Superior temporal gyrus (tissue), 1 donor: Measurements from ENCODE around the gene ERAL1.
A peak's percentile ranks its signal among the peaks of the same experiment; 100 is the strongest.
"Not testable (repeated sequence)": the region's sequence is repeated elsewhere in the genome, so short reads cannot be mapped to it uniquely, and the experiment has no call there.

Experiments used
- DNase-seq: peaks from one replicate; pipeline ENCODE4 v3.0.0-alpha.2; 2016; ENCODE audit errors: extremely low spot score

The ERAL1 gene

DNA sequence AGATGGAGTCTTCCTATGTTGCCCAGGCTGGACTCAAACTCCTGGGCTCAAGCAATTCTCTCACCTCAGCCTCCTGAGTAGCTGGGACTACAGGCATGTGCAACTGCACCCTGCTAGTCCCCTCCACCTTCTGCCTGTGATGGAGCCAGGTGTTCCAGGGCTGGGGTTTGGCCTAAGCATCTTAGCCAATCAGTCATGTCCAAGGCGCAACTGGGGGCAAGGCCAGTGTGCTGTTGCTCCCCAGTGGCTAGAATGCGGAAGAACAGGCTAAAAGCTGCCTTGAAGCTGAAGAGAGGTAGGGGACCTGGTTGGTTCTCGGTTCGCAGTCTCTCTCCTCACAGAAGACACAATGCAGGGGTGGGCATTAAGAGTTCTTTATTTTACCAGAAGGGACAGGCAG is 24.2 kb downstream of the ERAL1 start:
- no peak for DNase-seq

DNA sequence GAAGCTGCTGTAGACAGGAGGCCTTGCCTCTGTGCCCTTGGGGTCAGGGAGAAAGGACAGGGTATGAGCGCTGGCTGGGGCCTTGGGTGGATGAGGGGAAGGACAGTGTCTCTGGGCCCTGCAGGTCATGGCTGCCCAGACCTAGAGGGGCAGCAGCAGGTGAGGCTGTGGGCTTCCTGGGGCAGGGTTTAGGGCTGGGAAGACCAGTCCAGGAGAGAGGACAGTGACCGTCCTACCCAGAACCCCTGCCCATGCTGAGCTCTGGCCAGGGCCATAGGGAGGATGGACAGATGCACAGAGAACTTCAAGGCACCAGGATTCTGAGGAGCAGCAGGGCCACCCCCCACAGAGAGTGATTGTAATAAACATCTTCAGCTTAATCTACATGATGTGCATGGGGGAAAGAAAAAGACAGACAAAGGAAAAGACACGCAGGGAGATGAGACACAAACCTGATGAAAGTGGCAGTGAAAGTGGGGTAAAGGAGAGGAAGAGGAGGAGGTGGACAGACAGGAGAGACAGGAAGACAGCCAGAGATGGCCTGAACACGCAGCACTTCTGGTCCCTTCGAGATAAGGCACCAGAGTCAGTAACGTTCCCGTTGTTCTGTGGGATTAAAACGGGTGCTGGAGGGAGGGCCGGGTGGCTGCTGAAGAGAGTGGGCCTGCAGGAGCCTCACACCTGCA is 25.2 kb downstream of the ERAL1 start:
- DNase-seq, result no peak

DNA sequence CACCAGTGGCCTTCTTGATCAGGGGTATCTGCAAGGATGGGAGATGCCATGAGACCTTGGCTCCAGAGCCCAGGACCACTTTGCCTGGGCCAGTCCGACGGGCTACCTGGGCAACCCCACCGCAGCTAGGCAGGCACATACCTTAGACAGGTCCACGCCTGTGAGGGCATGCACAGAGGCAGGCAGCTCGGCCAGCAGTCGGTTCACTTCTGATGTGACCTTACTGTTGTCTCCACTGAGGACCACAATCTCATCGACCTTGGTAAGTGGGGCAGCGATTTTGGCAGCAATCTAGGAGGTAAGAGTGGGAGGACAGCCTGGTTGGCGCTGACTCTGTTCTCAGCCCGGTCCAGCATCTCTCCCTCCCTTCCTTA is 25.7 kb downstream of the ERAL1 start:
- no peak for DNase-seq

DNA sequence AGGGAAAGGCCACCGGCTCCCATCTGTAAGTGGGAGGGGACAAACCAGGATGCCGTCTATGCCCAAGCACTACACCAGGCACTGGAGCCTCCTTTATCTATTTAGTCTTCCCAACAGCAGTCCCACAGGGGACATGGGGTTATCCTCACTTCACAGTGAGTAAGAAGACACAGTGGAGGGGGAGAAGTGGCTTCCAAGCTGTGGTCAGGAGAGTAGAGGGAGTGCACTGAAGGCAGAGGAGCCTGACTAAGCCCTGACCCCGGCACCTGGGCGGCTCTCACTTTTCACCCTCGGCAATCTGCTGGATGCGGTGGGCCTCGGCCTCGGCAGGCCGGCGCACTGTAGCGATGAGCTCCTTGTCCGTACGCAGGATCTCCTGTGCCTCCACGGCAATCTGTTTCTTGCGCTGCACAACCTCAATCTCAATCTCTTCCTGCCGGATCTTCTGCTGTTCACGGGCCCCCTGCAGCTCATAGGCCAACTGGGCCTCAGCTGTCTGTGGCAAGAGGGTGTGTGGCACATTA is 26.8 kb downstream of the ERAL1 start:
- DNase-seq, result no peak

DNA sequence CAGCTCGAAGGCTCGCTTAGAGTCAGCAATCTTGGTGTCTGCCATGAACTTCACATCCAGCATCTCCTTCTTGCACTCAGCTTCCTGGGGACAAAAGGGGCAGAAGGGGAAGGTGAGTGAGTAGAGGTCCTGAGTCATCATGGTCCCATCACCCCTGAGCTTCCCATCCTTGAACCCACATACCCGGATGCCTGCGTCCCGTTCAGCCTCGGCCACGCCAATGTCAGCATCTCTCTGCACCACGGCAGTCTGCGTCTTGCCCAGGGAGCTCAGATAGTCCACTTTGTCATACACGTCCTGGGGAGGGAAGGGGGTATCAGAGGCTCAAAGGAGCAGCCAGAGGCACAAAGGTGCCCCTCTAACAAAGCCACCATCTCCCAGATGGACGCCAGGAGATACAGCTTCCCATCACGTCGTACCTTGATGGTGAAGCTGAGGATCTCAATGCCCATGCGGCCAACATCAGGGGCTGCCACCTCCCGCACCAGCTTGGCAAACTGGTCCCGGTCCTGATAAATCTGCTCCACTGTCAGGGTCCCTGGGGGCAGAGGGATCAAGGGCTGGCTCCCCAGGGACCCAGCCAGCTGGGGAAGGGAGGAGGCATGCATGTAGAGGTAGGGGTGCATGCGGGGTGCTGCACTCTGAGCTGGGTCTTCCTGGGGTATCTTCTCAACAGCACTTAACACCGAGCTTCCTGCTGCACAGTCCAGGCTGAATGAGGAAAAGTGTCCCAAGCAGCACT is 27.5 kb downstream of the ERAL1 start:
- no peak for DNase-seq

DNA sequence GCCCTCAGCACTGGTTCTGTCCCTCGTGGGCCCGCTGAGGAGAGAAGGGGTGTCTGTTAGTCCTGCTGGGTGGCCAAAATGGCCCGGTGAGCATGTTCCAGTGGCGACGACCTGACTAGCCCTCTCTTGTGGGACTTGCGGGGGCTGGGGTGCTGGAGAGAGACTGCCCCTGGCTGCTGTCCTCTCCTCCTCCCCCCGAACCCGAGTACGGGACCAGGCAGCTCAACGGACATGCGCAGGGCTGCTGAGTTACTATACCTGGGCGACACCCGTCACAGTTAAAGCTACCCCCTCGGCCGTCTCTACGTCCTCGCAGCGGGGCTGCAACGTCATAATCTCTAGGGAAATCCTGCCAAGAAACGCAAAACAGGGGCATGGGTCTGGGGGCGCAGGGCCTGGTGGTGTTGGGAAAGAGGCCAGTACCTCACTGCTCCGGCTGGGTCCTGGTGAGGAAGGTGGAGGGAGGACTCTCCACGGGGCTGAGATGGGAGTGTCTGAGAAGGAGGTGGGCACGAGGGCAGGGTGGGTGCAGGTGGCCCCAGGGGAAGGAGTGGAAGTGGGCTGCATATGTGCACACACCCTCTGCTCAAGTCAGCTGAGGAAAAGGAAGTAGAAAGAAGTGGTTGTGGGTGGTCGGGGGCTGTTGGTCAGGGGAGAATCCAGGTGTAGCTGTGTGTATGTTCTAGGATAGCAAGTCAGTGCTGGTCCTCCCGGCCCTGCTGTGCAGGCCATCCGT is 29.3 kb downstream of the ERAL1 start:
- DNase-seq, result no peak

DNA sequence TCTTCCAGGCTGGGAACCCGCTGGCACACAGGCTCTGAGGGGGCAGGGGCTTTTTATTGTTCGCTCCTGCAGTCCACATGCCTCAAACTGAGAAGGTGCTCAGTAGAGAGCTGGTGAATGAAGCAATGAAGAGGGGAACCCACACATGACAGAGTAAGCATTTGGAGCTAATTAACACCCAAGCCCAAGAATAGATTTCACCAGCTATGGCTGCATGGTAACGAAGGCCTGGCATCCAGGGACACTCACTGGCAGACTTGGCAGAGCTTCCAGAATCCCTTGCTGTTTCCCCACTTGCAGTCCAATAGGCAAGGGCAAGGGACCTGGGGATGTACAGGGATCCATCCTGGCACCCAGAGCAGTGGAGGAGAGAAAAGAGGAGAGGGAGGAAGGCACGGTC is 30.5 kb downstream of the ERAL1 start:
- DNase-seq, result peak; percentile 47

DNA sequence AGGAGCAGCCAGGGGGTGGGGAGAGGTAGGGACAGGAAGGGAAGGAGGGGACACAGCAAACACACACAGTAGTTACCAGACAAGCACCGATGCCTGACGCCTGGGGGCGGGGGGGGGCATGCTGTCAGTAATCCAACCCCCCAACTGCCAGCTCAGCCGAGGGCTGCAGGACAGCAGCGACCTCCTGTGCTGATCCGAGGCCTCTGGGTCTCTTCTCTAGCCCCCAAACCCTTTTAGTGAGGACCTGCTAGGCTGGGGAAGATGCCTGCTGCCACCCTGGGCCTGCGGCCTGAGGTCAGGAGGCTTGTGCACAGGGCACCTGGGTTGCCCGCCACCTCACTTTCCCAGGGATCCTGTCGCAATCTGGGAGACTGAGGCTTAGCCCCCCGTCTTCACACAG is 31.1 kb downstream of the ERAL1 start:
- DNase-seq, result no peak

DNA sequence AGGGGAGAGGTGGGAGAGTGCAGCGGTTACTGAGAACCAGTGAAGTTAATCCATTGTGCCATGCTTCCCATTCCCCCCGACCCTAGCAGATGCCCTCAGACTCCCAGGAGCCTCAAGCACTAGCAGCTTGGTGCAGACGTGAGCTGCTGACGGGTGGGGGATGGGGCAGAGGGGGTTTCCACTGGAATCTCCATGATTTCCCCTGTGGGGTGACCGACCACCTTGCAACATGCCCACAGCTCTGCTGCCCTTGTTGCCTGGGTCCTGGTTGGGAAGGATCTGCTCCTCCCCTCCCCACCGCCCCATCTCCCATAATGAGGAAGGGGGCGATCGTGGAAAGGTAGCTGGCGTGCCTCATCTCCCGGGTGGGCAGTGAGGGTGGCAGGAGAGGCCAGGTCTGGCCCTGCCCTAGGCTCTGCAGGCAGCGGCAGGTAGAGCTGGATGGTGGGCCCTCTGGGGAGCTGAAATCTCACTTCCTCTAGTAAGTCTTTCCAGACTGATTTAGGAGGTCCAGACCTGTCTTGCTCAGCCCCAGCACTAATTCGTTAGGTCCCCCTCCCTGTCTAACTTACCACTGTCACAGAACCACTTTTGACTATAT is 33.2 kb downstream of the ERAL1 start:
- no peak for DNase-seq

DNA sequence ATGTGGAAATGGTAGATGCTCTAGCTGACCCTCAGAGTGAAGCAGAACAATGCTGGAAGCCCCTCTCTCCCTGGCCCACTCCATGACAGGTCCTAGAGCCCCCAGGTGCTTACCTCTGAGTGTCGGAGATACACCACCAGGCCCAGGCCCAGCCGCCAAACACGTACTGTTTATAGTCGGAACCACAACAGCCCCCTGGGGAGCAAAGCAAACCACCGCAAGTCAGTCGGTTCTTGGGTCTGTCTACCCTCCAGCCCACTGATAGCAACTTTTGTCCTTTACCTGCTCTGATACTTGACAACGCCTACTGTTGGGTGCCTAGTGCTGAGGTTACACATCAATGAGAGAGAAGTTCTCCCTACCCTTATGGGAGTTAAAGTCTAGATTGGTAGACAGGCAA is 34.0 kb downstream of the ERAL1 start:
- DNase-seq, result no peak

DNA sequence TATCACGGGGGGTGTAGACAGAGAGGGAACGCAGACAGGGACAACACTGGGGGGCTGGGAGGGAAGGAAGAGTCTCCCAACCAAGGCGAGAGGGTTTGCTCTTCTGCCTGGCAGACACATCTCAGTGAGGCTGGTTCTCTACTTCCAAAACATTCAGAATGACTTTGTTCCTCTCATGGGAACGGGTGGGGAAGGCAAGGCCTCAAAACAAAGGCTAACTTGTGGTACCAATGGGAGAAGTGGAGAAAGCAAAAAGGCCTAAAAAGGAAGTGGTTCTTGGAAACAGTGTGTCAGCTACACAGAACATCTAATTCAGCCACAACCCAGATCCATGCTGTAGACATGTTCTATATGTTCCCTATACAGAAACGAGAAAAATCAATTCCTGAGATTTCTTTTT is 35.2 kb downstream of the ERAL1 start:
- no peak for DNase-seq

DNA sequence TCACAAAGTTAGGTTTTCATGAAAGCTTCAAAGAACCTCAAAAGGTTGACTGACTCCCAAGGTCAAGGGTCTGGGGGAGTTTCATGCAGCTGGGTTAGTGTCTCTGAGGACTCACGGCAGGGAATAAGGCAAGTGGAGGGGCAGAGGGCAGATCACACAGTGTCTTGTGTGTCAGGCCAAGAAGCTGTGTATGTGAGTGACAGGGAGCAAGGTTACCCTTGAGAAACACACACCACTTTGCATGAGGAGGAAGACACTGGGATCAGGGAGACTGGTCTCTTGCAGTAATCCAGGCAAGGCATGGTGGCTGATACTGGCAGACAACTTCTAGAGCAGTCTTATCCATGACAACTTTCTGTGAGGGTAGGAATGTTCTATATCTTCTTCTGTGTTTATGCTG is 36.4 kb downstream of the ERAL1 start:
- DNase-seq, result no peak

DNA sequence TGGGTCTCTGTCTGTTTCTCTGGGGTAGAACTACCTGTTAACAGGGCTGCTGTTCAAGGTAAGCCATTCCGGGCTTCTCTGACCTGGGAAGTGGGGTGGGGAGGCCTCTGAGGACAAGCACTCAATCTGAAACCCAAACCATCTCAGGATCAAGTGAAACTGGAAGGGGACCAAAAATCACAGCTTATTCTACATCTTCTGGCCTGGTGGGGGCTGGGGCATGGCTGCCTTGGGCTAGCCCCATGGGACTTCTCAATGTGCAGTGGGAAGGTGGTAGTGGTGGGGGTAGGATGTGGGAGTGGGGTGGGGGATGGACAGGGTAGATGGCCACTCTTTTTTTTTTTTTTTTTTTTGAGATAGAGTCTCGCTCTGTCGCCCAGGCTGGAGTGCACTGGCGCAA is 37.2 kb downstream of the ERAL1 start:
- no peak for DNase-seq

DNA sequence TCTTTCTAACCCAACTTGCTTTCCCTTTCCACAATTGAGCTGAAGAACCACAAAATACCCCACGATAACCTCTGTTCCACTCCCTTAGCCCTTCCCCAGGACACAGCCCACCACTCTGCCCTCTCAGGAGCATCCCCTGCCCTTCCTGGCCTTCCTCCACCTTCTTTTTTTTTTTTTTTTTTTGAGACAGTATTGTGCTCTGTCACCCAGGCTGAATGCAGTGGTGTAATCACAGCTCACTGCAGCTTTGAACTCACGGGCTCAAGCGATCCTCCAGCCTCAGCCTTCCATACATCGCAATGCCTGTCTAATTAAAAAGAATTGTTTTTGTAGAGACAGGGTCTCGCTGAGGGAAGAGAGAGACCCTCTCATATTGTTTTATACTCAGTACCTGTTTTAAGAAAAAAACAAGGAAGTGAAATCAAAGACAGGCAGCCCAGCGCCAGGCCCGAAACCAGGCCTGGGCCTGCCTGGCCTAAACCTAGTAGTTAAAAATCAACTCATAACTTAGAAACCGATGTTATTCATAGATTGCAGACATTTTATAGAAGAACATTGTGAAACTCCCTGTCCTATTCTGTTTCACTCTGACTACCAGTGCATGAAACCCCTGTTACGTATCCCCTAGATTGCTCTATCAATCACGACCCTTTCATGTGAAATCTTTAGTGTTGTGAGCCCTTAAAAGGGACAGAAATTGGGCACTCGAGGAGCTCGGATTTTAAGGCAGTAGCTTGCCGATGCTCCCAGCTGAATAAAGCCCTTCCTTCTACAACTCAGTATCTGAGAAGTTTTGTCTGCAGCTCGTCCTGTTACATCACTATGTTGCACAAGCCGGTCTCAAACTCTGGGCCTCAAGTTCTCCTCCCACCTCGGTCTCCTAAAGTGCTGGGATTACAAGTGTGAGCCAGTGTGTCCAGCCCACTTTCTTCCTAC is 38.7 kb downstream of the ERAL1 start:
- not testable (repeated sequence) for DNase-seq

DNA sequence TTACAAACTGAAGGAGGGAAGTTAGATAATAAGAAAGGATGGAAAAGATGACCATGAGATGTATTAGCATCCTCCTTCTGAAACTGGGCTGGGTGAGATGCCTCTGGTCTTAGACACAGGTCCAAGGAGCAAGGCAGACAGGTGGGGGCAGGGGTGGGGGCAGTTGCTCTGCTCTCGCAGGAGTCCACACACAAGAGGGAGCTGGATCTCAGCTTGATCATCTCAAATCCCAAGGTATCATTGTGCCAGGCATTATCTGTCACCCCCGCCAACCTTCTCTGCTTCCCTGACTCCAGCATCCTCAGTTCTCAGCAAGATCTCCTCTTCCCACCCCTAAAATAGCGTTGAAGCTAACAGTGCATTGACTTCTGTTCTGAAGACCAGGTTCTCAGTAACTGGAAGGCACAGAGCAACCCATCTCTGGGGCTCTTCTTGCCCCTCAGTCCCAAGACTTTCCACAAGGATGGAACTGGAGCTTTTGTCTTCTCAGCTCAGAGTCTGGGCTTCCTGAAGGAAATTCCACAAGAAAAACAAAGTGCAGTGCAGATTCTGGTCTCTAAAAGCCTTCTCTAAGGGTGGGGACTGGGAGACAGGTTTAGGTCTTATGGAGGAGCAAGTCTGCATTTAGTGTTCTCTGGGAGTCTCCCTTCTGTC is 41.1 kb downstream of the ERAL1 start:
- DNase-seq, result no peak

DNA sequence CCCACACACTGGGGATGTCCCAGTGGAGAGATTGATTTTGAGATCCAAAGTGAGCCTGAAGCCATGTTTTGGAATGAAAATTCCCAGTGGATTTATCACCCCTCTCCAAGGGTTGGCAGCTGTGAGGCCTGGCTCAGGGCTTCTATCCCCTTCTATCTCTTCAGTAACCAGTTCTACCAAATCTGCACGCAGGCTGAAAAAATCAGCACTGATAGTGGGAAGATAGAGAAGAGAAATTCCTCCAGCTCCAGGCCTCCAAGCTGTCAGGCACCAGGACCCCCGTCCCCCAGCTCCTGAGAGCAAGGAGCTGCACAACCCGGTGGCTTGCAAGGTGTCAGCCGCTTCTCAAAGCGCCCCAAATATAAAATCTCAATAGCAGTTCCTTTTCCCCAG is 41.7 kb downstream of the ERAL1 start:
- DNase-seq, result peak; percentile 32

DNA sequence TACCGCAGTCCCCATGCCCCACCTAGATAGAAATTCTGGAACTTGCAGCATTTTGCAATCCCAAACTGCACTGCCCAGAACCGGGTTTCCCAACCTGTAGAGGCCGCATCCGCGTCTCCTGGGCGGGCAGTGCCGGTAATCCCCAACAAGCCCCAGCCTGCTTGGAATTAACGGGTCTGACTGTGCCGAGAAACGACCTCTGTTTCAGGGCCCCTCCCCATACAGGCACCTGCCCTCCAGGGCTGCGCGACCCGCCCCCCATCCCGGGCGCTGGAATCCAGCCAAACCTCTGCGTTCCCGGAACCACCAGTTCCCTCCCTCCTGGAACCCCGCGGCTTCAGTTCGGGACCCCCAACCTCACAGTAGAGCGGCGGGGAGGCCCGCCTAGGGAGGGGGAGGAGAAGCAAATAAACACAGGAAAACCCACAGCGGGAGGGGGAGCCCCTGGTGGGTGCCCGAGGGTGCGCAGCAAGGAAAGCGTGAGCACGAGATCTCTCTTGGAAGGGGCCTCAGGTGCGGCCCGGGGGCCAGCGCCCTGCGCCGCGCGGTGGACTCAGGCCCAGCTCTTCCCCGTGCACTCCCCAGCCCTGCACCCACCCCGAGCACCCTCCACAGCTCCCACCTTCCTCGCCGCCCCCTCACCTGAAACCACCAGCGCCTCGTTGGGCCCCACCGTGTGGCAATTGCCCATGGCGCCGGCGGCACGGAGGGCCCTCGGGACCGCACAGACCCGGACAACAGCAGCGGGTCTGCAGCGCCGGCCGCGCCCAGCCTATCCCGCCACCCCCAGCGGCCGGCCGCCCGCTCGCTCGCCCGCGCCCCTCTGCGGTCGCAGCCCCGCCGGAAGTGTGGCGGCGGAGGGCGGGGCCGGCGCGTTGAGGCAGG is 42.3 kb downstream of the ERAL1 start, which contains the start of gene FLOT2:
Gene FLOT2, minus strand, starts transcription at position 850 of the 885 bp plus-strand sequence. Its CDS starts 159 bp downstream, at position 691.
- DNase-seq, result peak; percentile 44

DNA sequence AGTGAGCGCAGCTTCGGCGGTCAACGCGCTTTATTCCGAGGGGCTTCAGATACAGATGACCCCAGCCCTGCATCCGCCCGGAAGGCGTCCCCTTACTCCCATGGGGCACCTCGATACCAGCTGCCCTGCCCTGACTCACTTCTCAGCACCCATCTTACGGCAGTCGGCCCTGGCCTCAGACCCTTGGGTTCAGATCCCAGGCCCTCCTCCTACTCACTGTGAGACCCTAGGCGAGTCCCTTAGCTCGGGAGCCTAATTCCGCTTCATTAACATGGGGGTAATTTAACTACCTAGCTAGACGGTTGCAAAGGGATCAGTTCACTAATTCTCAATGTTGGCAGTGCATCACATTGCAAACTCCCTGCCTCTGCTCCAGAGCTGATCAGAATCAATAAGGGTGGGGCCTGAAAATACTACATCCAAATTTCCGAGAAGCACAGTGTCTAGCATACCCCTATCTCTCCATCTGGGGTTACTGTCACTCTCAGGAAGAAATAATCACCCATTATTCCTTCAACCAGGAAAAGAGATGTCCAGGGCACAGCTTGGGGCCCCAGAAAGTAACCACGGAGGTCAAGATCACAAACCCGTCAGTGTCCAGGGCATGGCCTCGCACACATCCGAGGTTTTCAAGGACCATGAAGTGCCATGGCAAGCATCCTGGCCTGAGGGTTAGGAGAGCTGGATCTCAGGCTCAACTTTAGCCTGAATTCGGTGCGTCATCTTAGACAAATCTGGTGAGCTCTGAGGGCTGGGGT is 43.1 kb downstream of the ERAL1 start:
- peak; percentile 46 for DNase-seq

DNA sequence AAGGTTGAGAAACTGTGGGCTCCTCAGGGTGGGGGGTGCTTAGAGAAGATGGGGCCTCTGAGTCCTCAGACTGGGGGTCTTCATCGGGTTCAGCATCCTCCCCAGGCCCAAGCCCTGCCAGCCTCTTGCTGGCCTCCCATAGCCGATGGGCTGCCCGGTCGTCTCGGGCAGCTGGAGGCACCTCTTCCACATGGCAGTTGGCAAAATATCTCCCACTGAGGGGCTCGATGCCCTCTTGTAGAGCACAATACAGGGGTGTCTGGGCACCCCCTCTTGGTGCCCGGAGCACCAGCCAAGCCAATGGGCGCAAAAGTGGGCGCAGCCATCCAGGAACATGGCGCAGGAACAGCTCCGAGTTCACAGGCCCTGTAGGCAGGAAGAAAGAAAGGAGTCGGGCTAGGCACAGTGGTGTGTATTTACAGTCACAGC is 43.7 kb downstream of the ERAL1 start:
- DNase-seq, result no peak
